ENCODE results near the gene EXOSC7.

Gene EXOSC7

DNA sequence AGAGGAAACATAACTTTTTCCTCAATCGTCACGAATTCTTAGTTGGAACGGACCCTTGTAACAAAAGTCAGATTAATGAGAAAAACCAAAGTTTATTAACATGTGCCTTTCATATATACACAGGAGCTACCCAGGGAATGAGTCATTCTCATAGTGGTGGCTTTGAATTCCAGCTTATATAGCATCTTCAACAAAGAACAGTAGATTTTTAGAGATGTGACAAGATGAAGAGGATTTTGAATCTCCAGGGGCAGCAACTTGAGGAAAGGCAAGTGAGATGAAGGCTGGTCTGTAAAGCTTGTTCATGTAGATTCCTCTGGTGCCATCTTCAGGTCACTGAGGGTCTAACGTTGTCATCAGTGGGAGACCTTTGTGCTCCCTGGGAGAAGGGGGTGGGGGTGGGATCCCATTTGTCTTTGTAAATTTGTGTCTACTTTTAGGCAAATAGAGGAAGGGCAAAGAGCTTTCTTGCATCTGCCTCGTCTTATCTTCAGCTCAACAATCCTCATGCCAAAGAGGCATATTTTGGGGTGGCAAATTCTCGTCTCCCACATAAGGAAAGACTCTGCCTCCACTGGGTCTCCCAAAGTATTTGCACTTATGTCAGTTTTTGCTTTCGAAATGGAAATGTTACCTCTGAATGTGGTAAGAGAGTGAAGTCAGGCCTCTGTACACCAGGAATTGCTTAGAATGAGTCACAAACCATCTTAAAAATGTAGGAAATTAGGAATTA, 79.5 kb downstream of the EXOSC7 start:
- no peak for DNase-seq (ENCODE audit: low spot score)

DNA sequence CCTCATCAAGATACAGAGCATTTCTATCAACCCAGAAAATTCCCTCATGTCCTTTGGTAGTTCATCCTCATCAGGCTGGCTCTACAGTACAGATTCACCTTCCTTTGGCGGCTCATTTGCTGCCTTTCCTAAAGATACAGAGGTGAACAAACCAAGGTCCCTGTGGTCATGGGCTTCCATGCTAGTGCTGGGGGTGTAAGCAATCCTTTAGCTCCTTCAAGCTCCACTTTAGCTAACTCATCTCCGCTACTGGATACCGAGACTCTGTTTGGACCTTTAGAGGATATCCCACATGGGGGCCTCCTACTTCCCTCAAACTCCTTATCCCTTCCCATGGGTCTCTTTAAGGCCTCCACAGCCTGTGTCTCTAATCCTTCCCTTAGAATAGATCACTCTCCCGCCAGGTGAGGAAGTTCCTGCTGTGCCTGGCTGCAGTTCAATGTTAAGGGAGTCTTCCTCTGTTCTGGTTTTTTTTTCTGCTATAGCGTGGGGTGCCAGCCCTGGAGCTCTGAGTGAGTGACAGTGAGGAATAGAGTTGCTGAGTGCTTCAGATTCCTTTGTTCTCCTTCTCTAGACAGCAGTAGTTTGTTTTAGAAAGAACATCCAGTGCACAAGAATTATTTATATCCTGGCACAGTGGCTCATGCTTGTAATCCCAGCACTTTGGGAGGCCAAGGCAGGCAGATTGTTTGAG, 80.7 kb downstream of the EXOSC7 start:
- DNase-seq (ENCODE audit: low spot score) = no peak

GRCh38 chr3:45057557-45057956, 81.5 kb downstream of the EXOSC7 start:
- DNase-seq (ENCODE audit: low spot score) = no peak

- no peak for DNase-seq (ENCODE audit: low spot score)
Observed at GRCh38 chr3:45059132-45059531, 83.1 kb downstream of the EXOSC7 start.

GRCh38 chr3:45060165-45060892, 84.3 kb downstream of the EXOSC7 start:
- no peak for DNase-seq (ENCODE audit: low spot score)

Measured in CD4-positive, alpha-beta T cell treated with Interleukin-2 at 100 ng/mL for 4 hours (primary cell).